ENCODE results near the gene MAP3K19.
"Not testable (repeated sequence)": the region's sequence is repeated elsewhere in the genome, so short reads cannot be mapped to it uniquely, and the experiment has no call there.

Gene MAP3K19

GRCh38 chr2:135050684-135051083 lies 3.4 kb upstream of the MAP3K19 start:
- DNase-seq (ENCODE audit: low spot score) = no peak

DNA sequence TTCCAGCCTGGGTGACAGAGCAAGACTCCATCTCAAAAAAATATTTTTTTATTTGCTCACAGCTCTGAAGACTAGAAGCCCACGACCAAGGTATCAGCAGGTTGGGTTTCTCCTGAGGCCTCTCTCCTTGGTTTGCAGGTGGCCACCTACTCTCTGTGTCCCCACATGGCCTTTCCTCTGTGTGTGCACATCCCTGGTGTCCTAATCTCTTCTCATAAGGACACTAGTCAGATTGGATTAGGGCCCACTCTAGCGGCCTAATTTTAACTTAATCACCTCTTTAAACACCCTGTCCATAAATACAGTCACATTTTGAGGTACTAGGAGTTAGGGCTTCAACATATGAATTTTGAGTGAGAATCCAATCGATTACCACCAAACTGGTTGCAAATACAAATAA lies 2.9 kb upstream of the MAP3K19 start:
- no peak for DNase-seq (ENCODE audit: low spot score)

DNA sequence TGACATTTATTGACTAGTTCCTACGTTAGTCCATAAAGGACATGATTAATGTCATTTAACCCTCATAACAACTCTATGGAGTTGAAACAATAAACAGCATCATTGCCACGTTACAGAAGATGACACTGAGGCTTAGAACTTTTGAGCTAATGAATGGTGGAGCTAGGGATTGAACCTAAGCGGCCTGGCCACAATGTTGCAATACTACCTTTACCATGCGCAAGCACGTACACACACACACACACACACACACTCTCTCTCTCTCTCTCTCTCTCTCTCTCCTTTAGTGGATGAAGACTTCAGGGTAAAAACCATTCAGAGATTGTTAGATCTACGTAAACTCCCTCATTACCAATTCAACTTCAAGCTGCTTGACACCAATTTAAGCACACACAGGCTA lies 875 bp upstream of the MAP3K19 start:
- no peak for DNase-seq (ENCODE audit: low spot score)

- no peak for DNase-seq (ENCODE audit: low spot score)
Measured at GRCh38 chr2:135043345-135043744, 3.9 kb downstream of the MAP3K19 start.

- no peak for DNase-seq (ENCODE audit: low spot score)
Measured at GRCh38 chr2:135037831-135038230, 9.4 kb downstream of the MAP3K19 start.

GRCh38 chr2:135033216-135033615 lies 14.0 kb downstream of the MAP3K19 start:
- DNase-seq (ENCODE audit: low spot score) = not testable (repeated sequence)

DNA sequence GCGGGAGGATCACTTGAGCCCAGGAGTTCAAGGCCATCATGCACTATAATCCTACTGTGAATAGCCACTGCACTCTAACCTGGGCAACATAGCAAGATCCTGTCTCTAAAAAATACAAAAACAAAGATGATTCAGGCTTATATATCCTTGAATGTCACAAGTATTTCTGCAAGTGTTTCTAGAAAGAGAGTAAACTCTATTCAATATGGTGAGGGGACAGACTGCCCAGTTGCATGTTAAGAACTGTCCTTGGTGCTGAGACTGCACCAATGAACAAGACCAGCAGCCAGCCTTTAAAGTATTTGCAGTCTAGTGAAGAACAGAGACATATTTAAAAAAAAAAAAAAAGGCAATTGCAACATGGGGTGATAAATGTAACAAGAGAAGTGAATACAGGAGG lies 16.4 kb downstream of the MAP3K19 start:
- DNase-seq (ENCODE audit: low spot score) = peak; percentile 45

GRCh38 chr2:135029481-135030134 lies 17.6 kb downstream of the MAP3K19 start:
- DNase-seq (ENCODE audit: low spot score) = no peak

DNA sequence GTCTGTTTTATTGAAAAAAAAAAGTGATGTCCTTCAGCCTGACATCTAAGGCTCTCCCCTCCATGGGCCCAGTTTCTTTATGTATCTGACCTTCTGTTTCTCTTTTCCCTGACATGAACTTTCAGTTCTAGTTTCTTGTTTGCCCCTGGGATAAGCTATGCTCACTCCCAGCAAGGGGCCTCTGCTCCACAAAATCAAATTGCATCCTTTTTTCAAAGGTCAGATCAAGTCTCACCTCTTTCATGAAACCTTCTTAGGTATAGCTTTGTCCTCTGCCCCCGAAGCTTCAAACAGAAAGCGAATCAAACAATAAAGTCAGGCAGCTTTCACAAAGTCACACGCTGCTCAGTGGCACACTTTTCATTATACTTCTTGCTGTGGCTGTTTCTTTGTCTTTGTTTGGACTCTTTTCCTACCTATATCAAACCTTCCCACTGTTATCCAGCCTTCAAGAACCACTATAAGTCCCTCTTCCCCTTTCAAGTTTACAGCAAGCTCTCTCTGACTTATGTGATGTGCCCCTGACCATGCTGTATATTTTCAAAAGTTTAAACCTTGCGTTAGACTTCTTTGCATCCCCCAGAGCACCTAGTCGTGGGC lies 23.3 kb downstream of the MAP3K19 start:
- no peak for DNase-seq (ENCODE audit: low spot score)

DNA sequence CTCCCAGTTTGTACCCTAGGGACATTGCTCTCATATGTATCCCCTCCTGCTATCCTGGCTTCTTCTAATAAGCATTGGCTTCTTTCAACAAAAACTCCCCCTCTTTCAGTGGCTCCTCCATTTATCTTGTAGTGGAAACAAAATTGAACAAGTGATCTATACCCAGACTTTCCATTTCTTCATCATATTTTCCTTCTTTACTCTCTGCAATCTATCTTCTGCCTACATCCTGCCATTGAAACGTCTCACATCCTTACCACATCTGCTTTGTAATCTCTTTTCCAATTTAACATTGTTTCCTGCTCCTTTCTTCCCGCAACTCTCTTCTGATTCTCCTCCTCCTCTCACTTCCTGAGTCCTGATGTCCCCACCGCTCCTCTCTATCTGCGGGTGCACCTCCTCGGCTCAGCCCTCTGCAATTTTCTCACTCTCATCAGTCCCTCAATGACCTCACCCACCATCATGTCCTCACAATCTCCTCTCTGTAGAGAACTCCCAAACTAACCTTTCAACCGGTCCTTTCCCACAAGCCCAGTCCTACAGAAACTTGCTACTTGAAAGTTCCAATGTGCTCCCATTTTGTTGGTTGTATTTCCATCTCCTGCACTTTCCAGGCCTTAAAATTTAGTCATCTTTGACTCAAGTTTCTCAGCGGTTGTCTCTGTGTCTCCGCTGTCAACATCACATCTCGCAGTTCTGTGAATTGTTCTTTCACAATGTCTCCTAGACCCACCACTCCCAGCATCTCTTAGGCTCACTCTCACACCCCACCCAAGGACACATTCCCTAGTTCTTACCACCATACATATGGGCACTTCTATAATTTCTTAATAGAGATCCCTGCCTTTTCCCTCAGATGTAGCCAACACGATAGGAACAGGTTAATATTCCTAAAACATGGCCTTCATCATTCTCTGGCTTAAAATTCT lies 24.0 kb downstream of the MAP3K19 start:
- DNase-seq (ENCODE audit: low spot score) = no peak

DNA sequence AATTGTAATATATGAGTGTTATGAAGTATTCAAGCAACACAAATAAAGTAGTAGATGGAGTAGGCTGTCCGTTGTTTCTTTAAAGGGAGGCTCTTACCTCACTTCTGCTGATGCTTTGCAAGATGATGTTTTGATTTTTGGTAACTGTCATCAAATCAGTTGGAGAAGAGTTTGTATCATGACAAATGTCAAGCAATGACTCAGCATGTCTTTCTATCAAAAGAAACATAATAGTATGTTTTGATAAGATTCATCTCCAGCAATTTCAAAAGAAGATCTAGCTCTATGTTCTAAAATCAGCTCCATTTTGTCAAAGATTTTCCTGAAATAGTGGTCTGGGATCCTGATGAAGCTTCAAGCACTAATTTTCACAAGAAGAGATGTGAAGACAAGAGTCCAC lies 25.6 kb downstream of the MAP3K19 start:
- no peak for DNase-seq (ENCODE audit: low spot score)

- no peak for DNase-seq (ENCODE audit: low spot score)
Measured at GRCh38 chr2:135011633-135012032, 35.6 kb downstream of the MAP3K19 start.

GRCh38 chr2:135010200-135010942 lies 36.9 kb downstream of the MAP3K19 start:
- DNase-seq (ENCODE audit: low spot score) = no peak

DNA sequence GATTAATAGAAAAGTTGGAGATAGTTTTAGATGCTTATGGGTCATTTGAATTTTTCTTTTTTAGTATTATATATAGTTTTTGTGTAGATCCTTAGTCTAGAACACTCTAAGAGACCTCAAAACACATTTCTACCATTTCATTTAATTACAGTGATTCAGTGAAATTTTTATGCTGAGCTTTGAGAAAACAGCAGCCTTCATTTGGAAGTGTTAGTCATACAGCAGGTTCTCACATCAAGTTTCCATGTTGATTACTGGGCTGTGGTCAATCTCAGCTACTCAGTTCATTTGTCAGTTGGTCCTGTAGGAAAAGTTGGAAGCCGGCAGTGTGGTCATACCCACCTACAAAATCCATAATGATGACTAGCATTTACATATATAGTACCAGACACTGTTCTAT lies 37.9 kb downstream of the MAP3K19 start:
- DNase-seq (ENCODE audit: low spot score) = no peak

DNA sequence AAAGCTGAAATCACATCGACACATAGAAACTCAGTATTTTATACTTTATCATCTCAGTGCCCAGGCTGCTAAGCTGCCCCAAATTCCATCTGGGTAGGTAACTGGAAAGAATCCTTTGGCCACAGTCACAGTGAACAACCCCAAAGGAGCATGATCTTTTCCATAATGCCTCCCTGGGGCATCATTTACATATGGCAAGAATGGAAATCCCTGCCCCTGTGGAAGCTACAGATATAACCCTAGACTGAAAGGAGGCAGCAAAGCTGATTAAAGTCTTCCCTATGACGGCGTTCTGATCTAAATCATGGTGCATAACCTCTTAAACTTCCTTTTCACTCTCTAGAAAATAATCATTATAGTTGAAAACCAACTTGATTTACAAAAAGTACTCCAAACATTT lies 41.5 kb downstream of the MAP3K19 start:
- no peak for DNase-seq (ENCODE audit: low spot score)

- DNase-seq (ENCODE audit: low spot score) = peak; percentile 93
Measured at GRCh38 chr2:135004005-135004746, 43.1 kb downstream of the MAP3K19 start.

DNA sequence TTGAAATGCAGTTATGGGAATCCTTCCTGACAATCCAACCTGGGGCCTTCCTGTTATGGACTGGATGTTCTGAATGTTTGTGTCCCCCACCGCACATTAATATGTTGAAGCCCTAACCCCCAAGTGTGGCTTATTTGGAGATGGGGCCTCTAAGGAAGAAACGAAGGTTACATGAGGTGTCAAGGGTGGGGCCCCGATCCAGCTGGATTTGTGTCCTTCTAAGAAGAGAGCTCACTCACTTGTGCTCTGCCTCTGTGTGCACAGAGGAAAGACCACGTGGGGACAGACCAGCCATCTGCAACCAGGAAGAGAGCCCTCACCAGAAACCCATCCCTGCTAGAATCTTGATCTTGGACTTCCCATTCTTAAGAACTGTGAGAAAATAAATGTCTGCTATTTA lies 44.4 kb downstream of the MAP3K19 start:
- no peak for DNase-seq (ENCODE audit: low spot score)

GRCh38 chr2:134999521-134999920 lies 47.7 kb downstream of the MAP3K19 start:
- no peak for DNase-seq (ENCODE audit: low spot score)

GRCh38 chr2:134988994-134989605 lies 58.1 kb downstream of the MAP3K19 start:
- peak; percentile 37 for DNase-seq (ENCODE audit: low spot score)

GRCh38 chr2:134985061-134985460 lies 62.2 kb downstream of the MAP3K19 start:
- no peak for DNase-seq (ENCODE audit: low spot score)

- DNase-seq (ENCODE audit: low spot score) = no peak
Measured at GRCh38 chr2:134982603-134983002, 64.6 kb downstream of the MAP3K19 start.

Measured in AG20443 (cell line).